DMS114 treated with DMSO at 0.1 percent for 48 hours (cell line): ENCODE data around the gene HES4.

Experiments
- DNase-seq: peaks from one replicate; lab custom pipeline; 2025; ENCODE audit not compliant: unreplicated experiment; lab: John Stamatoyannopoulos, UW

The HES4 gene

GRCh38 chr1:967466-968343 is 32.2 kb downstream of the HES4 start:
- no peak for DNase-seq

GRCh38 chr1:966704-967300 is 33.1 kb downstream of the HES4 start:
- DNase-seq, result peak; percentile 30

GRCh38 chr1:966135-966703 is 33.7 kb downstream of the HES4 start, which contains the start of gene PLEKHN1:
Gene PLEKHN1, plus strand, starts transcription at chr1:966482. Its CDS starts 50 bp downstream, at chr1:966532.
- DNase-seq, result no peak

GRCh38 chr1:965526-966134 is 34.3 kb downstream of the HES4 start:
- DNase-seq, result no peak

- DNase-seq, result no peak
Measured at GRCh38 chr1:964691-965525, 35.0 kb downstream of the HES4 start.

GRCh38 chr1:963746-964525 is 36.0 kb downstream of the HES4 start:
- no peak for DNase-seq

- DNase-seq, result no peak
Measured at GRCh38 chr1:963301-963651, 36.6 kb downstream of the HES4 start.

- DNase-seq, result no peak
Measured at GRCh38 chr1:962381-963300, 37.3 kb downstream of the HES4 start.

- DNase-seq, result no peak
Measured at GRCh38 chr1:961132-961669, 38.7 kb downstream of the HES4 start.

GRCh38 chr1:960363-961131 is 39.4 kb downstream of the HES4 start, which contains the start of gene KLHL17:
Gene KLHL17, plus strand, starts transcription at chr1:960584. Its CDS starts 110 bp downstream, at chr1:960694.
- peak; percentile 31 for DNase-seq

- no peak for DNase-seq
Measured at GRCh38 chr1:959731-960362, 40.0 kb downstream of the HES4 start.

- peak; percentile 80 for DNase-seq
Measured at GRCh38 chr1:958823-959730, 40.8 kb downstream of the HES4 start, which contains the start of gene NOC2L. Gene NOC2L, minus strand, starts transcription at chr1:959256. Its CDS starts 16 bp downstream, at chr1:959240.

- no peak for DNase-seq
Measured at GRCh38 chr1:956636-957035, 43.3 kb downstream of the HES4 start.

GRCh38 chr1:955474-955873 is 44.4 kb downstream of the HES4 start:
- no peak for DNase-seq

- DNase-seq, result no peak
Measured at GRCh38 chr1:954927-955326, 45.0 kb downstream of the HES4 start.
